A673 (cell line): ENCODE data around the gene SPIB. TPM values are rescaled to one million over a fixed set of nuclear protein-coding genes. Genes with fewer than 3 reads are reported as not detected.

ENCODE experiments used
- BruUV-seq: library from RNA; stranded (reverse); fragments of 400-500 nt; replicated peaks from 2 replicates; lab custom pipeline; 2021; lab: Mats Ljungman, UMichigan
- CTCF ChIA-PET: fragments of 300-600 bp; sonication (Branson Sonifier 250); formaldehyde crosslinking; loops from one replicate; lab custom pipeline; 2022; ENCODE audit warnings: antibody characterized with exemption; lab: Charles Lee
- POLR2A ChIA-PET: fragments of 300-600 bp; sonication (Branson Sonifier 250); formaldehyde crosslinking; loops from one replicate; lab custom pipeline; 2022; ENCODE audit warnings: antibody characterized with exemption; ENCODE audit not compliant: low non-redundant PET; lab: Charles Lee
- DNase-seq: peaks from one replicate; pipeline ENCODE4 v3.0.0-alpha.2; 2015; ENCODE audit warnings: low spot score
- H3K27ac ChIP-seq: fragments of 200-600 bp; sonication (generic); 2 replicates; pipeline ENCODE4 v1.5.1; 2016; ENCODE audit warnings: mixed run types, low read depth, mild to moderate bottlenecking, mixed read lengths, antibody characterized with exemption, low read length; ENCODE audit not compliant: poor library complexity, severe bottlenecking
- H3K27me3 ChIP-seq: fragments of 200-600 bp; sonication (generic); replicated peaks from 2 replicates; pipeline ENCODE4 v1.6.1; 2017; ENCODE audit warnings: mixed run types, low read depth, mild to moderate bottlenecking, mixed read lengths, antibody characterized with exemption, low read length; ENCODE audit not compliant: insufficient read depth, poor library complexity
- H3K36me3 ChIP-seq: fragments of 200-600 bp; sonication (generic); 2 replicates; pipeline ENCODE4 v1.6.1; 2016; ENCODE audit warnings: mixed run types, mild to moderate bottlenecking, mixed read lengths, antibody characterized with exemption, low read length; ENCODE audit not compliant: insufficient read depth, poor library complexity, severe bottlenecking
- H3K4me1 ChIP-seq: fragments of 200-600 bp; sonication (generic); 2 replicates; pipeline ENCODE4 v1.6.1; 2017; ENCODE audit warnings: mixed run types, mild to moderate bottlenecking, mixed read lengths, antibody characterized with exemption, low read length; ENCODE audit not compliant: insufficient read depth, poor library complexity, severe bottlenecking
- H3K4me3 ChIP-seq: fragments of 200-600 bp; sonication (generic); 2 replicates; pipeline ENCODE4 v1.5.1; 2016; ENCODE audit warnings: low read depth, mixed run types, mild to moderate bottlenecking, mixed read lengths, low read length; ENCODE audit not compliant: poor library complexity, severe bottlenecking
- H3K9me3 ChIP-seq: fragments of 200-600 bp; sonication (generic); 2 replicates; pipeline ENCODE4 v1.6.1; 2016; ENCODE audit warnings: mixed run types, low read depth, mild to moderate bottlenecking, mixed read lengths, antibody characterized with exemption, low read length; ENCODE audit not compliant: poor library complexity, severe bottlenecking
- EZH2 ChIP-seq: fragments of 200-600 bp; sonication (generic); IDR thresholded peaks from 2 replicates; pipeline ENCODE4 v1.6.1; 2017; ENCODE audit warnings: borderline replicate concordance, low read depth, mild to moderate bottlenecking, mixed read lengths, antibody characterized with exemption, low read length; ENCODE audit not compliant: poor library complexity, severe bottlenecking
- intact Hi-C: fragments of 100-400 bp; cut with micrococcal nuclease; formaldehyde crosslinking; loops from one replicate; pipeline ENCODE4 v1.10.0; 2022; ENCODE audit not compliant: unreplicated experiment
- total RNA-seq: library from RNA; stranded (reverse); gene quantifications from 2 replicates; pipeline ENCODE4 v1.2.3, GENCODE V29; 2021
- TF ChIP-seq, protein P1 (sequence below): fragments of 300-800, 200-600 bp; sonication (generic); conservative IDR thresholded peaks from 2 replicates; pipeline ENCODE4 v1.5.1; 2017; ENCODE audit warnings: low read depth, mild to moderate bottlenecking, antibody characterized with exemption, low read length, moderate library complexity, mixed read lengths

Gene SPIB
- total RNA-seq, 1 experiment from 2014 or later = 0.75 TPM

DNA sequence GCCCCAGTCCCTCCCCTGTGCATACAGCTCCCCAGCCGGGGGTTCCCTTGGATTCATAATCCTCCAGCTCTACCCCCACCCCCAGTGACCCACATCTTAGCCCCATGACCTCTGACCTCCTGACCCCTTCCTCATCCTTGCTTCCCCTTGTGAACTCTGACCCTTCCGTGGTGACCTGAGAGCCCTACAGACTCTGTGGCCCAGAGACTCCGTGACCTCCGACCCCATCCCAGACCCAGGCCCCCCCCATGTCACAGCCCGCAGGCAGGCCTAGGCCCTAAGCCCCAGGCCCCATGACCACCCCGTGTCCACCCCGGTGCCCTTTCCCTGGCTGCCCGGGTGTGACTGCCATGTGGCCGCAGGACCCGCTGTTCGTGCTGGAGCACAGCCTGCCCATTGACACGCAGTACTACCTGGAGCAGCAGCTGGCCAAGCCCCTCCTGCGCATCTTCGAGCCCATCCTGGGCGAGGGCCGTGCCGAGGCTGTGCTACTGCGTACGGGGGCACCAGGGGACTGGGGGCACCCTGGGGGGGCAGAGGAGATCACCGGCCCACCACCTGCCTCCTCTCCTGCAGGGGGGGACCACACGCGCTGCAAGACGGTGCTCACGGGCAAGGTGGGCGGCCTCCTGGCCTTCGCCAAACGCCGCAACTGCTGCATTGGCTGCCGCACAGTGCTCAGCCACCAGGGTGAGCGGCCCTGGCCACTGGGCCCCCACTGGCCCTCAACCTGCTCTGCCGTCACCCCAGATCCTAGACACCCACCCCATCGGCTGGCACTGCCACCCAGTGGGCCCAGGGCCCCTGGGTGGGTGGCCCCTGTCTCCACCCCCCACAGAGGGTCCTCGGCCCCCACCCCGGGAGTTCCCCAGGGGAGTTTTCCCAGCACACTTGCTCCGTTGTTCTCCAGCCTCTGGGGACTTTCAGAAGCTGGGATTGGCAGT, 2.4 kb upstream of the SPIB start:
- TF ChIP-seq EZH2 = no peak
- TF ChIP-seq, protein P1, sequence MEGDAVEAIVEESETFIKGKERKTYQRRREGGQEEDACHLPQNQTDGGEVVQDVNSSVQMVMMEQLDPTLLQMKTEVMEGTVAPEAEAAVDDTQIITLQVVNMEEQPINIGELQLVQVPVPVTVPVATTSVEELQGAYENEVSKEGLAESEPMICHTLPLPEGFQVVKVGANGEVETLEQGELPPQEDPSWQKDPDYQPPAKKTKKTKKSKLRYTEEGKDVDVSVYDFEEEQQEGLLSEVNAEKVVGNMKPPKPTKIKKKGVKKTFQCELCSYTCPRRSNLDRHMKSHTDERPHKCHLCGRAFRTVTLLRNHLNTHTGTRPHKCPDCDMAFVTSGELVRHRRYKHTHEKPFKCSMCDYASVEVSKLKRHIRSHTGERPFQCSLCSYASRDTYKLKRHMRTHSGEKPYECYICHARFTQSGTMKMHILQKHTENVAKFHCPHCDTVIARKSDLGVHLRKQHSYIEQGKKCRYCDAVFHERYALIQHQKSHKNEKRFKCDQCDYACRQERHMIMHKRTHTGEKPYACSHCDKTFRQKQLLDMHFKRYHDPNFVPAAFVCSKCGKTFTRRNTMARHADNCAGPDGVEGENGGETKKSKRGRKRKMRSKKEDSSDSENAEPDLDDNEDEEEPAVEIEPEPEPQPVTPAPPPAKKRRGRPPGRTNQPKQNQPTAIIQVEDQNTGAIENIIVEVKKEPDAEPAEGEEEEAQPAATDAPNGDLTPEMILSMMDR = no peak
- BruUV-seq = no TSS peak
- H3K27ac ChIP-seq = no peak overlapping the region
- peaks cover 5% of the 10 kb centered on the region for H3K36me3 ChIP-seq
- H3K4me3 ChIP-seq = no peak overlapping the region
- H3K9me3 ChIP-seq = no peaks in the 10 kb centered on the region
- DNase-seq = no peak
- CTCF ChIA-PET = interaction anchor here (0.6 kb wide), 1 partner anchor 1057 kb away, joined by 4 read pairs; no protein-coding TSS in a partner anchor
- H3K4me1 ChIP-seq = no peaks in the 10 kb centered on the region
- intact Hi-C loops = no loop called here
- no peaks in the 10 kb centered on the region for H3K27me3 ChIP-seq
- POLR2A ChIA-PET = no interaction called here

- intact Hi-C loops = no loop called here
- TF ChIP-seq EZH2 = no peak
- TF ChIP-seq, protein P1 = no peak
These were observed 1.3 kb upstream of the SPIB start for GRCh38 chr19:50417111-50418081.

GRCh38 chr19:50419022-50419579, 363 bp downstream of the SPIB start:
- Histone ChIP-seq H3K27me3 (no peaks in the 10 kb centered on the region), H3K36me3 (no peaks in the 10 kb centered on the region), H3K4me1 (no peaks in the 10 kb centered on the region), H3K4me3 (no peak overlapping the region), H3K9me3 (no peaks in the 10 kb centered on the region), H3K27ac (no peak overlapping the region)
- CTCF ChIA-PET = no interaction called here
- BruUV-seq = no TSS peak
- DNase-seq = no peak
- TF ChIP-seq, protein P1 = no peak
- TF ChIP-seq EZH2 = no peak
- intact Hi-C loops = no loop called here
- POLR2A ChIA-PET = no interaction called here

More at GRCh38 chr19:50417111-50418081, 1.3 kb upstream of the SPIB start:
- Histone ChIP-seq H3K27ac (no peak overlapping the region), H3K9me3 (no peaks in the 10 kb centered on the region), H3K4me1 (no peaks in the 10 kb centered on the region), H3K36me3 (peaks cover 2% of the 10 kb centered on the region), H3K4me3 (no peak overlapping the region), H3K27me3 (no peaks in the 10 kb centered on the region)
- DNase-seq = no peak
- ChIA-PET CTCF (interaction anchor here (0.6 kb wide), 1 partner anchor 1056 kb away, joined by 4 read pairs; no protein-coding TSS in a partner anchor), POLR2A (no interaction called here)
- no TSS peak for BruUV-seq
